A673 (cell line): ENCODE results near the gene FAM25A. TPM values are rescaled to one million over a fixed set of nuclear protein-coding genes. Genes with fewer than 3 reads are reported as not detected.
"Not testable (repeated sequence)": the region's sequence is repeated elsewhere in the genome, so short reads cannot be mapped to it uniquely, and the experiment has no call there.

Source experiments
- BruUV-seq: library from RNA; stranded (reverse); fragments of 400-500 nt; replicated peaks from 2 replicates; lab custom pipeline; 2021; lab: Mats Ljungman, UMichigan
- CTCF ChIA-PET: fragments of 300-600 bp; sonication (Branson Sonifier 250); formaldehyde crosslinking; loops from one replicate; lab custom pipeline; 2022; ENCODE audit warnings: antibody characterized with exemption; lab: Charles Lee
- POLR2A ChIA-PET: fragments of 300-600 bp; sonication (Branson Sonifier 250); formaldehyde crosslinking; loops from one replicate; lab custom pipeline; 2022; ENCODE audit warnings: antibody characterized with exemption; ENCODE audit not compliant: low non-redundant PET; lab: Charles Lee
- DNase-seq: peaks from one replicate; pipeline ENCODE4 v3.0.0-alpha.2; 2015; ENCODE audit warnings: low spot score
- H3K27ac ChIP-seq: fragments of 200-600 bp; sonication (generic); 2 replicates; pipeline ENCODE4 v1.5.1; 2016; ENCODE audit warnings: mixed run types, low read depth, mild to moderate bottlenecking, mixed read lengths, antibody characterized with exemption, low read length; ENCODE audit not compliant: poor library complexity, severe bottlenecking
- H3K27me3 ChIP-seq: fragments of 200-600 bp; sonication (generic); replicated peaks from 2 replicates; pipeline ENCODE4 v1.6.1; 2017; ENCODE audit warnings: mixed run types, low read depth, mild to moderate bottlenecking, mixed read lengths, antibody characterized with exemption, low read length; ENCODE audit not compliant: insufficient read depth, poor library complexity
- H3K36me3 ChIP-seq: fragments of 200-600 bp; sonication (generic); 2 replicates; pipeline ENCODE4 v1.6.1; 2016; ENCODE audit warnings: mixed run types, mild to moderate bottlenecking, mixed read lengths, antibody characterized with exemption, low read length; ENCODE audit not compliant: insufficient read depth, poor library complexity, severe bottlenecking
- H3K4me1 ChIP-seq: fragments of 200-600 bp; sonication (generic); 2 replicates; pipeline ENCODE4 v1.6.1; 2017; ENCODE audit warnings: mixed run types, mild to moderate bottlenecking, mixed read lengths, antibody characterized with exemption, low read length; ENCODE audit not compliant: insufficient read depth, poor library complexity, severe bottlenecking
- H3K4me3 ChIP-seq: fragments of 200-600 bp; sonication (generic); 2 replicates; pipeline ENCODE4 v1.5.1; 2016; ENCODE audit warnings: low read depth, mixed run types, mild to moderate bottlenecking, mixed read lengths, low read length; ENCODE audit not compliant: poor library complexity, severe bottlenecking
- H3K9me3 ChIP-seq: fragments of 200-600 bp; sonication (generic); 2 replicates; pipeline ENCODE4 v1.6.1; 2016; ENCODE audit warnings: mixed run types, low read depth, mild to moderate bottlenecking, mixed read lengths, antibody characterized with exemption, low read length; ENCODE audit not compliant: poor library complexity, severe bottlenecking
- intact Hi-C: fragments of 100-400 bp; cut with micrococcal nuclease; formaldehyde crosslinking; loops from one replicate; pipeline ENCODE4 v1.10.0; 2022; ENCODE audit not compliant: unreplicated experiment
- total RNA-seq: library from RNA; stranded (reverse); gene quantifications from 2 replicates; pipeline ENCODE4 v1.2.3, GENCODE V29; 2021

Gene FAM25A
- total RNA-seq, 1 experiment from 2014 or later, result not detected

- H3K4me1 ChIP-seq, H3K27me3 ChIP-seq, H3K27ac ChIP-seq, DNase-seq, CTCF ChIA-PET, H3K36me3 ChIP-seq, POLR2A ChIA-PET, intact Hi-C loops, H3K9me3 ChIP-seq, BruUV-seq, H3K4me3 ChIP-seq: not testable (repeated sequence)
These were observed 2.0 kb upstream of the FAM25A start for GRCh38 chr10:87018127-87018526.

GRCh38 chr10:87019066-87019465 is 1.0 kb upstream of the FAM25A start:
- BruUV-seq, H3K4me1 ChIP-seq, POLR2A ChIA-PET, H3K27ac ChIP-seq, DNase-seq, intact Hi-C loops, CTCF ChIA-PET, H3K9me3 ChIP-seq, H3K27me3 ChIP-seq, H3K36me3 ChIP-seq, H3K4me3 ChIP-seq: not testable (repeated sequence)

- DNase-seq, H3K36me3 ChIP-seq, H3K27me3 ChIP-seq, H3K4me1 ChIP-seq, BruUV-seq, CTCF ChIA-PET, H3K4me3 ChIP-seq, POLR2A ChIA-PET, intact Hi-C loops, H3K9me3 ChIP-seq, H3K27ac ChIP-seq: not testable (repeated sequence)
These were observed 590 bp upstream of the FAM25A start for GRCh38 chr10:87019504-87019903.

GRCh38 chr10:87025285-87025958 is 5.3 kb downstream of the FAM25A start:
- CTCF ChIA-PET, H3K27me3 ChIP-seq, intact Hi-C loops, BruUV-seq, H3K27ac ChIP-seq, H3K9me3 ChIP-seq, H3K4me3 ChIP-seq, POLR2A ChIA-PET, H3K36me3 ChIP-seq, H3K4me1 ChIP-seq: not testable (repeated sequence)
- peak; percentile 88 for DNase-seq

- BruUV-seq, CTCF ChIA-PET, intact Hi-C loops, H3K36me3 ChIP-seq, H3K9me3 ChIP-seq, H3K27me3 ChIP-seq, DNase-seq, H3K4me1 ChIP-seq, POLR2A ChIA-PET, H3K27ac ChIP-seq, H3K4me3 ChIP-seq: not testable (repeated sequence)
These were observed 6.8 kb downstream of the FAM25A start for GRCh38 chr10:87026747-87027508.

DNA sequence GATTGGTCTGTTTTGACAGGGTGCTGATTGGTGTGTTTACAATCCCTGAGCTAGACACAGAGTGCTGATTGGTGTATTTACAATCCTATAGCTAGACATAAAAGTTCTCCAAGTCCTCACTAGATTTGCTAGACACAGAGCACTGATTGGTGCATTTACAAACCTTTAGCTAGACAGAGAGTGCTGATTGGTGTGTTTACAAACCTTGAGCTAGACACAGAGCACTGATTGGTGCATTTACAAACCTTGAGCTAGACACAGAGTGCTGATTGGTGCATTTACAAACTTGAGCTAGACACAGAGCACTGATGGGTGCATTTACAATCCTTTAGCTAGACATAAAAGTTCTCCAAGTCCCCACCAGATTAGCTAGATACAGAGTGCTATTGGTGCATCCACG is 10.3 kb downstream of the FAM25A start:
- DNase-seq, H3K36me3 ChIP-seq, H3K27ac ChIP-seq, H3K27me3 ChIP-seq, POLR2A ChIA-PET, BruUV-seq, H3K4me1 ChIP-seq, CTCF ChIA-PET, intact Hi-C loops, H3K4me3 ChIP-seq, H3K9me3 ChIP-seq: not testable (repeated sequence)
